Stimulated activated CD4-positive, alpha-beta T cell treated with anti-CD3 and anti-CD28 coated beads, Interleukin-4, amount 100 ng/mL, for 4 hours (primary cell): ENCODE results near the gene KCNIP1.

Source experiments
- DNase-seq, 2 experiments: peaks; one replicate each; pipeline ENCODE4 v3.0.0-alpha.2; 2020

Gene KCNIP1

DNA sequence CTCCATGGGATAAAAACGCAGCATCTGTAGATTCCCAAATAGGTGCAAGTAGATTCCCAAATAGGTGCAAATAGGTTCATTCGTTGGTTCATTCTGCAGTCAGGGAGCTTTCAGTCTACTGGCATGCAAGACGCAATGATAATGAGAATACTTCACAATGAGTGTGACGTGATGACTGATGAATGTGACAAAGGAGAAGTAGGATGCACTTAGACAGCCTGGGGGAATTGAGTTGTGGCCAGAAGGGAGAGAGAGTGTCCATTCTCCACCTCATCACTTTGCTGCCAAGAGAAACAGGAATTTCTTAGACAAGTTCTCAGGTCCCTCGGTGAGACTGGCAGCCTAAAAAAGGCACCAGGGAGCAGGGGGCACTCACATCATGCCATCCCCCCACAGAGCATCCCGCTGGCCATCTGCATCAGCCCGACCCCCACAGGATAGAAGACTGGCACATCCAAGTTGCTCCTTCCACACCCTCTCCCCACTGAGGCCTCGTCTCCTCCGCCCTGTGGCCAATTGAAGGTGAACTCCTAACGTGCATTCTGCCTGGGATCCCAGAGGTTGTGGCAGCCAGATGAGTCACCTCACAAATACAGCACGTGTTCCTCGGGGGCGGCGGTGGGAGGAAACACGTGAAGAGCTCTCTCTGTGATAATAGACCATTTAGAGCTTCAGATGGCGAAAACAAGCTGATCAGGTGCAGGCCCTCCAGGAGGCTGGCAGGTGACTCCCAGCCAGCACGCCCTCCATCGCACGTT lies 19.9 kb upstream of the KCNIP1 start:
- no peak for DNase-seq

DNA sequence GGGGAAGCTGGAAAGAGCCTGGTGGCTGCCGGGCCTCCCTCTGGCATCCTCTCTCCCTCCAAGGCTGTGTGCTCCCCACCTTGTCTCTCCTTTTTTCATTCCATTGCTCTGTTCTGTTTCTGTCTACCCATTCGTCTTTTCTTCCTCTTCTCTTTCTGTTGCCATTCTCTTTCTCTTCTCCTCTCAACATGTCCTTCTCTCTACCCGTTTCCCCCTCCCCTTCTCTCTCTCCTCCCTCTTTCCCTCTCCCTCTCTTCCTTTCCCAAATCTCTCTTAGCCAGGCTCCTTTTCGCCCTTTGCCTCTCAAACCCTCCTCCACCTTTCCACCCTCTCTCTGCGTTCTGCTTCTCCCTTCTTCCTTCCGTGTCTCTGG lies 19.4 kb upstream of the KCNIP1 start:
- DNase-seq = no peak

DNA sequence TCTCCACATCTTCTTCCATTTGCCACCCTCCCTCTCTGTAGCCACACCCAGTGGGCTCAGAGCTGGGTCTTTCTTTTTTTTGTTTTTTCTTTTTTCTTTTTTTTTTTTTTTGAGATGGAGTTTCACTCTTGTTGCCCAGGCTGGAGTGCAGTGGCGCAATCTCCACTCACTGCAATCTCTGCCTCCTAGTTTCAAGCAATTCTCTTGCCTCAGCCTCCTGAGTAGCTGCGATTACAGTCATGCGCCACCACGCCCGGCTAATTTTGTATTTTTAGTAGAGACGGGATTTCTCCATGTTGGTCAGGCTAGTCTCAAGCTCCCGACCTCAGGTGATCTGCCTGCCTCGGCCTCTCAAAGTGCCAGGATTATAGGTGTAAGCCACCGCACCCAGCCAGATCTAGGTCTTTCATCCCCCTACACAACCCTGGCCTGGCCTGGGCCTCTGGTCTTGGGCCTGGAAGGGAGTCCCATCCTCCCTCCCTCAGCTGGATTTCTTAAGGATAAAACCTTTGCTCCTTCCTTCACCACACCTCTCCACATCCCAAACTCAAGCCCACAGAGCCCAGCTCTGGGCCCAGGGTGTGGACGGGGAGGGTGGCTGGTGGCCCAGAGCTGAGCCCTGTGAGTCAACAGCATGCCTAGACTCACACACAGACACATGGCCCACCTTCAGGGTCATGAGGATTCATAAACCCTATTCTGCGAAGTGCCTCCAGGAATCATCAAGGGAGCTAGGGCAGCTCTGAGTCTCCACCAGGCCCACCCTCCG lies 18.8 kb upstream of the KCNIP1 start:
- no peak for DNase-seq

DNA sequence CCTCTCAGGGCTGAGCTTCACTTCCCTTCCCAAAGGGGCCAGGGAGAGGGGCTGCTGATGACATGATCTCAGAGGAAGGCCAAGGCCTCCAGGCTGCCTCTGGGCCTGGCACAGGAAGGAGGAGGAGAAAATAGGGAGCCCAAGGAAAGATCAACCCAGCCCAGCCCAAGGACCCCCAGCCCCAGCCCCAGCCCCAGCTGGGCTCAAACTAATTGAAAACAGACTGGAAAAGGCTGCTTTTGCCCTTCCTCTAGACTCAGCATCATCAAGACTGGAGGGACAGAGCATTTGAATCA lies 18.3 kb upstream of the KCNIP1 start:
- DNase-seq = no peak

DNA sequence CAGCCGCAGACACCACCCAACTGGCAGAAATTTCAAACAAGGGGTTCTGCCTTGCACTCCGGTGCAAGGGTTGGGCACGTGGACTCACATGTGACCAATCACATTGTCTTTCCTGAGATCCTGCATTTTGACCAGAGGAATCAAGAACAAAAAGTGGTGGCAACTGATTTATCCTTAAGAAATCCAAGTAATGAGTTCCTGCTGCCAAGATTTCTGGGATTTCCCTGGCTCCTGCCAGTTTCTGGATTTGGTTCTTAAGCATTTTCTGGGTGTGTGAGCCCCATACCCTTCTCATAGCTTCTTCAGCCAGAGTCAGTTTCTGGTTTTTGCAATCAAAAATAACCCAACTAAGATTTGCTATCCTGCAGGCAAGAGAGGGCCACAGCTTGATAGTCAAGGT lies 17.4 kb upstream of the KCNIP1 start:
- no peak for DNase-seq

DNA sequence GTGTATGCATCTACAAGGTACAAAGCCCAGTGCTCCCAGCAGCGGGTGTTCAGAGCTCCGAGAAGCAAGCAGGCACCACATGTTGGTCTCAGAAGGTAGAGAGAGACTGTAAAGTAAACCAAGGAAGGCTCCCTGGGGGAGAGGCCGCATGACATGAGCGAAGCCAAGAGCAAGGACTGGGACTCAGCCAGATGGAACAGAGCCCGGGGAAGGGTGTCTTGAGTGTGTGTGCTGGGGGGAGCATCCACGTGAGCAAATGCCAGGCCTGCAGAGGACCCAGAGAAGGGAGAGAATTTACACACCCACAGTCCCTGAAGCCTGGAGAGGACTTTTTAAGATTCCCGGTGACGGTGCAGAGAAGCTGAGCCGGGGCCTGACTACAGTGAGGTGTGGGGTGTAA lies 15.2 kb upstream of the KCNIP1 start:
- no peak for DNase-seq

DNA sequence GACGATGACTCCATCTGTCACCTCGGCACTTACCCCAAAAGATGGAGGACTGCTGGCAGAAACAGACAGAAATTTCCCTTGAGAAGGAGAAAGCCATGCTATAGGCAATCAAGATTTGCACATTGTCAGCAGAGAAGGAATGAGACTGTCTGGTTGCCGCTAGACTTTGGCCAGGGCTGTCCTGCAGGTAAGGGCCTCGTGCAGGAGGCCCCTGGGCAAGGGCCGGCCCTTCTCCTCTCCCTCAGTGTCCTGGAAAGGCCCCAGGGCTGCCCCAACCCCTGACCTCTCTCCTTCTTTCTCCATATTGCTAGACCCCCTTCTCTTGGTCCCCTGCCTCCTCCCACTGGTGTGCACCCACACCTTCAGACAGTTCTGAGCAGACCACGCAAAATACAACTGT lies 14.6 kb upstream of the KCNIP1 start:
- DNase-seq = no peak

DNA sequence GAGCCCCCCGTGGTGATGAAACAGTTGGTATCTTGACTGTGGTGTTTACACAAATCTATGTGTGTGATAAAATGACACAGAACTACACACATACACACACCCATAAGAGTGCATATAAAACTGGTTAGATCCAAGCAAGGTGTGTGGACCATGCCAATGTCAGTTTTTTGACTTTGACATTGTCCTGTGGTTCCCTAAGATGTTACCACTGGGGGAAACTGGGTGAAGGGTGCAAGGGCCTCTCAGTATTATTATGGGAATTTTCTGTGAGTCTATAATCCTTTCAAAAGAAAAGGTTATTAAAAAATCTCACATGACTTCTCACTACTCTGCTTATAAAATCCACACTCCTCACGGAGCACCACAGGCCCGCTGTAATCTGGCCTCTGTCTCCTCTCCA lies 13.4 kb upstream of the KCNIP1 start:
- no peak for DNase-seq

DNA sequence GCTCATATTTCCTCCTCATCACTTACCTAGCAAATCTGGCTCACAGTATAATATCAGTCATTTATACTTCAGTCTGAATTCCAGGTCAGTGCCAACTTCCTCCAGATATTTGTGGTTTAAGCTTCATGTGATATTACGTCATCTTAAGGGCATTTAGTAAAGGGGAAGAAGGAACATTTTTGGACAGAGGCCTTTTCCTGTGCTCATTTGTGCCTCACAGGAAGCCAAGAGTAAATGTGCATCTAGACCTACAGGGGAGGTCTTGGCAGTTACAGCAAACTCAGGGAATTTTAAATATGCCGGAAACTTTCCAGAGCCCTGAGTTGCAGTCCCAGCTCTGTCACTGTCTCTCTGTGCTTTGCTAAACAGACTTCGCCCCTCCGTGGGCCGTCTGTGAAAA lies 12.3 kb upstream of the KCNIP1 start:
- DNase-seq = no peak

DNA sequence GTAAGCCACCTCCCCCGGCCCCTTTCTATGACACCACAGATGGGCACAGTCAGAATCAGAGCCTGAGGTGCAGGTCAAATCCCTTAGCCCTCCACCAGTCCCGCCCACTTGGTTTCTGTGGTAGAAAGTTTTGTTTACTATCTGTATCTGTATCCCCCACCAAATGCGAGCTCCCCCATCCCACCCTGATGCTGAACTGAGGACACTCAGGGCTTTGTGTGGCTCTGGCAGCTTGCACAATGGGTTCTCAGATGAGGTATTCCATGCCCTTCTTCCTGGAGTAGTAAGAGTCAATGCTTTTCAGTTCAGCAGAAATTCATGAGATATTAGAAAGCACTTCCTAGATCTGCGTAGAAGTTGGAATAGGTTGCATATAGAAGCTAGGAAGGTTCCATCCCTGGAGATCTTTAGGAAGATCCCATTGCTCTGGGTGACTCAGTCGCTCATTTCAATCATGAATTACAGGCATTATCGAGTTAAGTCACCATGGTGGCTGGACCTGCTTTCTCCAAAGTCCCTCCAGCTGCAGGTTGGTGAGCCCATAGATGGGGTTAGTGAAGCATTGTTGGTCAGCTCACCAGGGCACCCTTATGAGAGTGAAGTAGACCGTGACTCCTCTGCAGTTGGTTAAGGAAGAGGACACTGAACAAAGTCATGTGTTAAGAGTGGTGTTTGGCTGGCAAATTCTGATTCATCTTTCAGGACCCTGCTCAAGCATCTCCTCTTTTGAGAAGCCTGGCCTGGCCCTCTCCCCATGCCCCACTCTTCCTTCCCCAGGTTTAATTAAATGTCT lies 10.6 kb upstream of the KCNIP1 start:
- no peak for DNase-seq

DNA sequence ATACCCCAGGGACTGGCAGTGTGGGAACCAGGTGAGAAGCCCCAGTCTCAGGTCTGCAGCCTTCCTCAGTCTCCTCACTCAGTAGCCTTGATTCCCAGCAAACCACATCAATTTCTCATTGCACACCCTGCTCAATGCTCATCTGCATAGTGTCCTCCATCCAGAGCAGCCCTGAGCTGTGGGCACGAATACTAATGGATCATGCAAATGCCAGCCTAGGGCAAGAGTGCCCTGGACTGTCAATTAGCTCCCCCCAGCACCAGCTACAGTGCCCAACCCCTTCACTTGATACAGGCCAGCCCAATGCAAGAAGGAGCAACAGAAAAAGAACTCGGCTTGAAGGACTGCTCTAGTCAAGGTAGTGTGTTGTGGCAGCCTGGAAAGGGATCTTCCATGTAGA lies 9.8 kb upstream of the KCNIP1 start:
- DNase-seq = no peak

DNA sequence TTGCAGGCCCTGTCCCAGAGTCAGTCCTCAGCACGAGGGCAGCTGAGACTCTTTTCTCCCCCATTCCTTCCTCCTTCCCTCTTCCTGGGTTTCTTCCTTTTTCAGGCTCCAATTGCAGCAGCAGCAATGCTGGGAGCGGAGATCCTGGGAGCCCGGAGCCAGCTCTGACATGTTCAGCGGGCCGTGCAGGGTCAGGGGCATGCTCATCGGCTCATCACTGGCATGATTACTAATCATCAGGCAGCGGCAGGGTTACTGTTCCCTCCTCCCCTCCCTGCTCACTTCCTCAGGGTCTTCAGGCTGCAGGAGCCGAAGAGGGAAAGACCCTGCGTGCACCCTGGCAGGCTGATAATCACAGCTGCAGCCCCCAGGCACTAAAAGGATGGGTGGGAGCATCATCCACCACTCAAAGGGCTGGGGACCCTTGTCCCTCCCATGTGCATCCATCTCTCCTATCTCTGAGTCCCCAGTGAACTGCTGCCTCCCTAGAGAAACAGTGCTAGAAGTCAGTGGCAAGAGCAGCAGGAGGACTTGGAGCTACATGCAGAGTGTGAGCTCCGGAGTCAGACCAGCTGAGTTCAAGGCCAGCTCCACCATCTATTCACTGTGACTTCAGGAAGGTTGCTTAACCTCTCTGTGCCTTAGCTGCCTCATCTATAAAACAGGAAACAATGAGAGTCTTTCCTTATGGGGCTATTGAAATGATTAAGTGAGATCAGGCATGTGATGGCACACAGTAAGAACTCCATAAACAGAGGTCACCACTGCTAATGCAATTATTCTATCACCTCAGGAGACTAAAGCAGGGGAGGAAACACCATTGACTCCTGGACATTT lies 7.8 kb upstream of the KCNIP1 start:
- no peak for DNase-seq

DNA sequence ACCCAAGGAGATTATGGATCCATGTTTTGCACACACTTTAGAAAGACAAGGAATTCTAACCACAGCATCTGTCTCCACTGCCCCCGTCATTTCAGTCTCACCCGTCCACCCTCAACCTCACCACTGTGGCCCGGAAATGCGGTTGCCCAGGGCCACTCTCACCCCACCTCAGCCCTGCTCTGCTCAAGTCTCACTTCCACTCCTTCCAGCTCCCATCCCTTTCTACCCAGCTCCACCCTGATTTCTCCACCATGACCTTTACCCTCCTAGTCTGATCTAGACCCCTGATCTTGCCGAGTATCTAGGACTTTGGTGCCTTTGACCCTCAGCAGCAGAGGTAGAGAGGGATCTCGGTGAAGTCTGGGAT lies 7.2 kb upstream of the KCNIP1 start:
- DNase-seq = no peak

DNA sequence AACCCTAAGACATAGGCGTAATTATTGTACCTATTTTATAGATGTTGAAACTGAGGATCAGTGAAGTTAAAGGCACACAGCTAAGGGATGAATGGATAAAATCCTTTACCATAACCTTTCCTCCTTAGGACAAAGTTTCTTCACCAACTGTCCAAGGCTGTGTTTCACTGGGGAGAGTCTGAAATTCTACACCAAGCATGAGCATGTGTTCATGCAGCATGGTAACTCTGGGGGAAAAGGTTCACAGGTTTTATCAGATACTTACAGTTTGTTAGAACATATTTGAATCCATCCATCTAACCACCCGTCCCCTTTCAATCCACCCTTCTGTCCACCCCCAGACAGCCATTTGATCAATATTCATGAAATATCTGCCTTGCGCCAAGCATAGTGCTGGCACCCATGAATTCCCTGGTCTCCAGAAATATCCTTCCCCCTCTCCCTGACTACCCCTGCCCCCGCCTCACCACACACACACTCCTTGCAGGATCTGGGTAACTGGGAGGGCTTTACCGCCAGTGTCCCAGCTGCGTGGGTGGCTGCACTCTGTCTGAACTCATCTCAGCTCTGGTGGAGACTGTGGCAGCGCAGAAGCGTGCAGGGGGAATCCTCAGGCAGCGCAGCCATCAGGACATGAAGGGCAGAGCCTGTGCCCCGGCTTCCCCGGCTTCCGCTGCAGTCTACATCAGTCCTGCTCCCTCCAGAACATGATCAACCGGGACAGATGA lies 6.3 kb upstream of the KCNIP1 start:
- no peak for DNase-seq

DNA sequence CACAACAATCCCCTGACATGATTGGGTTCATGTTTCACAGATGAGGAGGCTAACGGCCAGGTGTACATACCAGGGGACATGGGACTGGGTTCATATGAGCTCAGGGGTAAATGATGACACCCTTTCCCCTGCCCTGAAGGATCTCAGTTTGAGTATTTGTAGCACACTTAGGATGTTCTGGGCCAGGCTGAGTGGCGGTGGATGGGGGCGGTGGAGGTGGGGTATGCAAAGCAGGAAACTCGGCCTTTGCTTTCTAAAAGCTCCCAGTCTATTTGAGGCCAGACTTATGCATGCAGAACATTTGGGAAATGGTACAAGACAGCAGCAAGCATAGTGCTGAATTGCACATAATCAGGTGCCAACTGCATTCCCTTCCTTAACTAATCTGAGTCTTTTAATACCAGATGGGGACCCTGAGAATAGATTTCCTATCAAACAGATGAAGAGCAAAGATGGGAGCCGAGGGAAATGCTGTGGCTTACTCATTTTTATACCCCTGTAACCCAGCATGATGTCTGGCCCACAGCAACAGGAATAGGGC lies 4.9 kb upstream of the KCNIP1 start:
- DNase-seq = no peak

DNA sequence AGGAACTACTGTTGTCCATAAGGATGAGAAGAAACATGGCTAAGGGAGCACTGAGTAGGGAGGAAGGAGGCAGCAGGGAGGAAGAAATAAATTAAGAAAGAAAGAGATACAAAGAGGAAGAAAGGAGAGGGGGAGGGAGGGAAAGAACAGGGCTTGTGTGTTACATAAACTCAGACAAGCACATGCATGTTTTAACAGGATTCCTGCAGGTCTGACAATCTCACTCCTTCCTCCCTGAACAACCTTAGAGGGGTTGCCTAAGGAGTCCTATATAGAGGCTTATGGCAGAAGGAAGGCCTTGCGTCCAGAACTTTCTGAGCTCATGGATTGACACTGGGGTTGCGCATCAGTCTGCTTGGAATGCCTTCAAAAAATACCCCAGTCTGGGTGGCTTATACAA lies 4.2 kb upstream of the KCNIP1 start:
- DNase-seq = no peak

DNA sequence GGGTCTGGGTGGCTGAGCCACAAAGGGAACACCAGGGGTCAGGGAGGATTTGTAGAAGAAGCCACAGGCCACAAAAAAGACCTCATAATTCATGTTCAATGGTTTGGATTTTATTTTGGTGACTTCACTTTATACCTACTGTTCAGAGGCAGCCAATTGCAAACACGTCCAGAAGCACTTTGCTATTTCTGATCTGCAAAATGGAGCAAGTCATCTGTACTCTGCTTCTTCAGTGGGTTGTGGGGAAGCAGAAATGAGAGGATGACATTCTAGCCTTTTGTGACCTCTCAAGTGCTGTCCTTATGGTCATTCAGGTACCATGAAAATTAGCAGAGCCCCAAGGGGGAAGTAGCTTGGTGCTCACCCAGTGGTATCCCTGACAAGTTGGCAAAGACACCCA lies 2.5 kb upstream of the KCNIP1 start:
- no peak for DNase-seq

DNA sequence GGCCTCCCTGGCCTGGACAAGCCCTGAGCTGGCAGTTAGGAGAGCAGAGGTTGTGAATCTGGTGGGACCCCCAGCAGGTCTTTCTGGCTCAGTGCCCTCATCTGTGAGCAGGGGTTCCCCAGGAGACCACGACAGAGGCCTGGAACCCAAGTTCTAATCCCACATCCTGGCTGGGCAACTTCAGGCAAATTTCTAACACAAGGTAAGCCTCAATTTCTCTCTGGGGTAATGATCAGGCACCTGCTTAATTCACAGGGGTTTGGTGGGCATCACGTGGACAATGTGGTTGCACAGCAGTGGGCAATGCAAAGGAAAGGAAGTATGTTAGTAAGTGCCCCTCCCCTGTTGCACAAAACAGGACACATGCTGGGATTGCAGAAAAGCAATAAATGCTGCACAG lies 1.9 kb upstream of the KCNIP1 start:
- no peak for DNase-seq

DNA sequence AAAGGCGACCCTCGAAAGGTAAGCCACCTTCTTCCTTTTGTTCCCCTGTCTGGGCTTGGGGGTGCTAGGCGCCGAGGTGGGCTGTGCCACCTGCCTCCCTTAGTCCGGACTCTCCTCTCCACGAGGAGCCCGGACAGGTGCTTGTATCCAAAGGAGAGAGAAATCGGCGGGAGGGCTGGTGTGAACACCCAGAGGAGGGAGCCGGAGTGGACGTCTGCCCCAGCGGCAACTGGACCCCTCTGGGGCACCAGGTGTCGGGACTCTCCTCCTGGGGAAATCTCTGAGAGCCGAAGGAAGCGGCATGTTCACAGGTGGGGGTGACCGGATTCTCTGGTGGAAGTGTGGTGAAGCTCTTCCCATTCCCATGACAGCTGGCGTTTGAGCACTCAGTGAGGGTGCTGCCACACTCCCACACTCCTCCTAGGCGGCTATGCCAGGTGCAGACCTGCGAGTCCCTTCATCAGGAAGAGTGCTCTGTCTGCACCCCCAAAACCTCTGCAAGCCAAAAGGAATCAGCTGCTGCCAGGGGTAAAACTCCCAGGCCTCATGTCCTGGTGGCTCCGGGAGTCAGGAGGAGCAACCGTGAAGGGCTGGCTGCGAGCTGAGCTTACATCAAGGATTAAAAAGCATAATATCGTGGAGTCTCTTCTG lies 921 bp downstream of the KCNIP1 start:
- DNase-seq = no peak

DNA sequence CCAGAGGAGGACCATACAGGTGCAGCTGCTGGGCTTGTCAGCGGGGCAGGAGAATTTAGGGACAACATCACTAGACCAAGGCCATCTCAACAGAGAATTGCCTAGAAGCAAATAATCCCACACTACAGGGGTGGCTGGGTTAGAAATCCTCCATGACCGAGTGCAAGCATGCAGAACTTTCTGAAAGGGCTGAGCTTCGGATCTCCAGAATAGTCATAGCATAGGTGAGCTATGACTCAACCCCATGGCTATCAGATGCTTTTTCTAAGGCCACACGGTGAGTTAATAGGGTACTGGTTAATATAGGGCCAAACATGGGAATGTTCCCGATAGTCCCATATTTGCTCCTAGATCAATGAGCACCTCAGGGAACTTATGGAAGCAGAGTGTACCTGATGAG lies 4.2 kb downstream of the KCNIP1 start:
- DNase-seq = no peak

DNA sequence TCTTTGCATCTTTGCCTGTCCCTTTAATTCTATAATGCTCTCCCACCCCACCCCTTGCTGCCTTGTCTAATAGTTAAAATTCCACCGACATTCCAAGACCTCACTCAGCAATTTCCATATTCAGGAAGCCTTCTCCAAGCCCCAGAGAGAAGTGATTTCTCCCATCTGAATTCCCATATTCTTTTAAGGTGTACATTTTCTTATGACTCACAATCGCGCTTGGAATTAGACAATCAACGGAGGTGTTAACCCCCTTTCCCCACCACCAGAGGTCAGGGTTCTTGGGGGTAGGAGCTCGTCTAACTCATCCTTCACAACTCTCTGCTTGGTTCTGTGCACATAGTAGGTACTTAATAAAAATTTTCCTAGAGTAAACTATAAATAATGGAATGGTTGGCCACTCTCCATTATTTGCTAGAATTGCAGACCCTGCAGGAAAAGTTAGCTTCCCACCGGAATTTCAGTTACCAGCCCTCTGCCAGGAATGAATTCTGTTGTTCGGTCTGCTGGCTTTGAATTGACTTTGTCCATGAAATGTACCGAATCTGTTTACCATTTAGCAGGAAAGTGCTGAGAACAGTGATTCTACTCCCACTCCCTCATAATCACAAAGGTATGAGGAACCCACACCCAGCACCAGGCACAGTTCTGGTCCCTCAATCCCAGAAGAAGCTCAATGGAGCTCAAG lies 5.0 kb downstream of the KCNIP1 start:
- no peak for DNase-seq
